DOHH2 (cell line): ENCODE results near the gene PSMB10.

Experiments
- H3F3A ChIP-seq: fragments of 200-600 bp; sonication (generic), shearing (Covaris generic); 2 replicates; pipeline ENCODE4 v1.6.0; 2016; ENCODE audit warnings: antibody characterized with exemption, mild to moderate bottlenecking; ENCODE audit not compliant: control insufficient read depth, insufficient read depth
- H3K27ac ChIP-seq: fragments of 200-600 bp; sonication (generic); 2 replicates; pipeline ENCODE4 v1.5.1; 2014; ENCODE audit warnings: low read depth, mild to moderate bottlenecking, low read length, moderate library complexity
- H3K27me3 ChIP-seq: fragments of 200-600 bp; sonication (generic); 2 replicates; pipeline ENCODE4 v1.6.1; 2014; ENCODE audit warnings: mild to moderate bottlenecking, low read length, mixed read lengths; ENCODE audit not compliant: control insufficient read depth
- H3K36me3 ChIP-seq: fragments of 200-600 bp; sonication (generic); 2 replicates; pipeline ENCODE4 v1.6.1; 2014; ENCODE audit warnings: mild to moderate bottlenecking, low read length, moderate library complexity, mixed read lengths; ENCODE audit not compliant: control insufficient read depth
- H3K4me1 ChIP-seq: fragments of 200-600 bp; sonication (generic); 2 replicates; pipeline ENCODE4 v1.6.1; 2014; ENCODE audit warnings: mild to moderate bottlenecking, low read length, mixed read lengths; ENCODE audit not compliant: control insufficient read depth
- H3K4me2 ChIP-seq: fragments of 200-600 bp; sonication (generic); 2 replicates; pipeline ENCODE4 v1.6.0; 2014; ENCODE audit warnings: mild to moderate bottlenecking, low read length, moderate library complexity
- H3K4me3 ChIP-seq: fragments of 200-600 bp; sonication (generic); 2 replicates; pipeline ENCODE4 v1.5.1; 2014; ENCODE audit warnings: mild to moderate bottlenecking, low read length, mixed read lengths
- H3K79me2 ChIP-seq: fragments of 200-600 bp; sonication (generic); 2 replicates; pipeline ENCODE4 v1.6.1; 2014; ENCODE audit warnings: mild to moderate bottlenecking, low read length, mixed read lengths; ENCODE audit not compliant: control insufficient read depth
- H3K9me2 ChIP-seq: fragments of 200-600 bp; sonication (generic); replicated peaks from 2 replicates; pipeline ENCODE4 v1.6.1; 2014; ENCODE audit warnings: mild to moderate bottlenecking, low read length, mixed read lengths; ENCODE audit not compliant: control insufficient read depth
- H3K9me3 ChIP-seq: fragments of 200-600 bp; sonication (generic); 2 replicates; pipeline ENCODE4 v1.6.1; 2014; ENCODE audit warnings: antibody characterized with exemption, low read length, mixed read lengths; ENCODE audit not compliant: control insufficient read depth, insufficient read depth
- H4K20me1 ChIP-seq: fragments of 200-600 bp; sonication (generic); 2 replicates; pipeline ENCODE4 v1.6.0; 2014; ENCODE audit warnings: low read depth, mild to moderate bottlenecking, antibody characterized with exemption, low read length, moderate library complexity; ENCODE audit not compliant: control insufficient read depth, insufficient read depth
- CTCF ChIP-seq: fragments of 200-600 bp; sonication (generic); IDR thresholded peaks from one replicate; pipeline ENCODE4 v1.5.1; 2014; ENCODE audit warnings: antibody characterized with exemption, mild to moderate bottlenecking, low read depth, low read length; ENCODE audit not compliant: poor library complexity, severe bottlenecking
- EZH2phosphoT487 ChIP-seq: fragments of 200-600 bp; sonication (generic); IDR thresholded peaks from 2 replicates; pipeline ENCODE4 v1.6.1; 2017; ENCODE audit warnings: borderline replicate concordance, mild to moderate bottlenecking, antibody characterized with exemption, low read length, moderate library complexity, mixed read lengths

The PSMB10 gene

DNA sequence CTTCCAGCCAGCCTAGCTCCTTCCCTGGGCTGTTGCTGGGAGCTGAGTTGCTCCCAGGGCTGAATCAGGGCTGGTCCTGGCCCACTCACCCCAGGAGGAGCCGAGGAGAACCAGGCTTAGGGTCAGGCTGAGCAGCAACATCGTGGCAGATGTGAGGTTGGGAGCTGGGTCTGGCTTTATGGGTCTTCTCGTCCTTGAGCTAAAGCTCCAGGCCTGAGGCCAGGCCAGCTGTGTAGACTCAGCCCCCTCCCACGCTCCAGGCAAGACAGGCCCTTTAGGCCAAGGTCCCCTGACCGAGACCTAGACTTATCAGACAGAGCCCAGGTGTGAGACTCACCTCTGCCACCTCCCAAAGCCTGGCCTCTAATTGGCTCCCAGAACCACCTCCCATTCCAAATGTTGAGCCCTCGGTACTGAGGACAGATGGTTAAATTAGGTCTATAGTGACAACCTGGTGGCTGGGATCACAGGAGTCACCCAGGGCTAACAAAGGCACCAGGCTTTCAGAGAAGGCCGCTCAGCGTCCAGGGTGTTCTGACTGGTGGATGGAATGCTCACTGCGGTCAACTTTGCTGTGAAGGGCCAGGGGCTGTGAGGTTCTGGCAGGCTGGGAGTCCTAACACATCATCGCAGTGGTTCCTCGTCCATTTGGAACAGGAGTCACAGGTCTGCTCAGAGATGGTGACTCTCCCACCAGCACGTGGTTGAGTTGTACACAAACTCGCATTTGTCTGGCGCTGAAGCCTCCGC is 4.8 kb downstream of the PSMB10 start, which contains the start of gene CTRL:
CTRL (minus strand) TSS at position 151 of the 750 bp plus-strand sequence; CDS start at position 141, 10 bp downstream.
- no peak within 1 kb of the TSS for H3K27ac ChIP-seq
- H3K4me3 ChIP-seq, result no peak within 1 kb of the TSS
- H4K20me1 ChIP-seq, result 0 out of 2 replicates have a peak, but pooled peaks cover 4% of the 10 kb centered on the region

DNA sequence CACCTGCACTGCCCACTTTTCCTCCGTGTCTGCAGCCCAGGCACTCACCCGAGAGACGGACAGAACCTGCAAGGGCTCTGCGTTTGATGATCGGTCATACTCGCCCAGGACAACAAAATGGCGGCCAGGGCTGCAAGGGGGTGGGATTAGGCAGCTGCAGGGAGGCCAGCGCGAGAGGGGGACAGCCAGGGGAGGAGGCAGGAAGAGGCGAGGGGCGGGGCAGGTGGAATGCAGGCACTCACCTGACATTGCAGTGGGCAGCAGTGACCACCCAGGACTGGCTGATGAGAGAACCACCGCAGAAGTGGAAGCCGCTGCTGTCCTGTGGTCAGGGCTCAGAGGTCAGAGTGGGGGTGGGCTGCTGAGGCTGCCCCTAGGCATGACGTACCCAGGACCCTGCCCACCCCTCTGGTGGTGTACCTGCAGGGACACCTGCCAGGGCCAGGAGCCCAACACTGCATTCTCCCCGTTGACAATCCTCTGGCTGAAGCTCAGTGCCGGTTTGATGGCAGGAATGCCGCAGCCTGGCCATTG is 5.9 kb downstream of the PSMB10 start:
- TF ChIP-seq EZH2phosphoT487, result no peak
- no peak for TF ChIP-seq CTCF
- peaks cover 21% of the 10 kb centered on the region for H3K4me1 ChIP-seq
- H4K20me1 ChIP-seq, result 0 out of 2 replicates have a peak, but pooled peaks cover 4% of the 10 kb centered on the region
- H3K9me2 ChIP-seq, result no peaks in the 10 kb centered on the region
- peaks cover 44% of the 10 kb centered on the region for H3K36me3 ChIP-seq
- H3K9me3 ChIP-seq, result no peaks in the 10 kb centered on the region
- no peak overlapping the region for H3K4me2 ChIP-seq
- peaks cover 12% of the 10 kb centered on the region for H3K79me2 ChIP-seq
- H3F3A ChIP-seq, result no peaks in the 10 kb centered on the region
- no peaks in the 10 kb centered on the region for H3K27me3 ChIP-seq
- H3K4me3 ChIP-seq, result no peak overlapping the region
- no peak overlapping the region for H3K27ac ChIP-seq

More for the DNA sequence above, 4.8 kb downstream of the PSMB10 start, which contains the start of gene CTRL:
- peaks cover 16% of the 10 kb centered on the region for H3K4me1 ChIP-seq
- peaks cover 22% of the 10 kb centered on the region for H3K79me2 ChIP-seq
- H3F3A ChIP-seq, result peaks cover 2% of the 10 kb centered on the region; the same call in 1 of the 2 replicates
- no peak within 1 kb of the TSS for H3K4me2 ChIP-seq
- no peaks in the 10 kb centered on the region for H3K9me2 ChIP-seq
- no peaks in the 10 kb centered on the region for H3K27me3 ChIP-seq
- H3K36me3 ChIP-seq, result peaks cover 52% of the 10 kb centered on the region
- TF ChIP-seq CTCF (no peak), EZH2phosphoT487 (no peak)
- H3K9me3 ChIP-seq, result no peaks in the 10 kb centered on the region

DNA sequence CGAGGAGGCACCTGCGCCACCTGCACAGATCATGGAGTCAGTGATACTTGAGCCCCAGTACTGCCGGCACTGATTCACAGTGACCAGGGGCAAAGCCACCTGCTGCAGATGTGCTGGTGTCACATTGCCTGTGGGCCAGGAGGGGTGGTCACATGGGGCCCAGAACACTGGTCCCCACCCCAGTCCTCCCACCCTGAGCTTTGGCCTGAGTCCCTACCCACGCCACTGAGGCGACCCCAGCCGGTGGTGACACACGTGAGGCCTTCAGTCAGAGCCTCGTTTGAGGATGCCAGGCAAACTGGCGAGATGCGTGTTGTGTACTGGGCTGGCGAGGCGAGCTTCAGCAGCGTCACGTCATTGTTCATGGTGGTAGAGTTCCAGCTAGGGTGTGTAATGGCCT is 6.5 kb downstream of the PSMB10 start:
- Histone ChIP-seq H3K79me2 (peaks cover 8% of the 10 kb centered on the region), H3K4me3 (no peak overlapping the region), H3K4me1 (peaks cover 18% of the 10 kb centered on the region), H3F3A (no peaks in the 10 kb centered on the region), H3K9me2 (no peaks in the 10 kb centered on the region), H3K36me3 (peaks cover 40% of the 10 kb centered on the region), H4K20me1 (0 out of 2 replicates have a peak, but pooled peaks cover 4% of the 10 kb centered on the region), H3K27me3 (no peaks in the 10 kb centered on the region), H3K27ac (no peak overlapping the region), H3K9me3 (no peaks in the 10 kb centered on the region), H3K4me2 (no peak overlapping the region)
- TF ChIP-seq EZH2phosphoT487, result no peak
- no peak for TF ChIP-seq CTCF
